Breast epithelium (tissue), 4 donors: ENCODE measurements around the gene GRIP1. TPM values are rescaled to one million over a fixed set of nuclear protein-coding genes. Genes with fewer than 3 reads are reported as not detected.

Experiments
- DNase-seq, 2 donors: peaks; one replicate each; pipeline ENCODE4 v3.0.0-alpha.2; 2019; ENCODE audit warnings: low spot score in 2 of 2
- H3K27ac ChIP-seq, 2 donors: fragments of 200-600 bp; sonication (generic) in 1 of 2; one replicate each; pipeline ENCODE4 v1.5.1; 2016 to 2019; ENCODE audit warnings: mild to moderate bottlenecking in 1 of 2
- H3K27me3 ChIP-seq, 2 donors: fragments of 200-600 bp; sonication (generic) in 1 of 2; one replicate each; pipeline versions ENCODE4 v1.5.1 to v1.6.0; 2017 to 2019; ENCODE audit warnings: control low read depth in 1 of 2, mild to moderate bottlenecking in 1 of 2
- H3K36me3 ChIP-seq: fragments of 200-600 bp; one replicate; pipeline ENCODE4 v1.5.1; 2019
- H3K4me1 ChIP-seq, 2 donors: fragments of 200-600 bp; sonication (generic); one replicate each; pipeline ENCODE4 v1.5.1; 2016 to 2019; ENCODE audit warnings: control low read depth in 1 of 2
- H3K4me3 ChIP-seq, 3 donors: fragments of 200-600 bp; sonication (generic); 1 replicate in 2 of 3; 2 replicates in 1 of 3; pipeline ENCODE4 v1.5.1; 2016 to 2019; ENCODE audit warnings: mild to moderate bottlenecking in 3 of 3, moderate library complexity in 2 of 3
- H3K9me3 ChIP-seq, 2 donors: fragments of 200-600 bp; sonication (generic) in 1 of 2; one replicate each; pipeline ENCODE4 v1.5.1; 2016 to 2019; ENCODE audit warnings: control low read depth in 1 of 2
- POLR2A ChIP-seq: fragments of 450-650 bp; IDR thresholded peaks from one replicate; pipeline ENCODE4 v1.6.1; 2016; ENCODE audit warnings: antibody characterized with exemption, mild to moderate bottlenecking, moderate library complexity
- POLR2AphosphoS5 ChIP-seq, 3 donors: sonication (generic); formaldehyde crosslinking; IDR thresholded peaks; one replicate each; pipeline ENCODE4 v1.6.1; 2017; ENCODE audit warnings: antibody characterized with exemption in 3 of 3
- intact Hi-C: fragments of 100-400 bp; cut with DNase I; formaldehyde crosslinking; loops from one replicate; pipeline ENCODE4 v1.15.1; 2023; ENCODE audit warnings: low total_unique reads
- total RNA-seq, 3 donors: library from RNA; depleted of rRNA; stranded (reverse); fragments of >200 nt; gene quantifications; one replicate each; pipeline ENCODE4 v1.1.0, GENCODE V29; 2016
- TF ChIP-seq, protein P1 (sequence below), 3 donors: fragments of 450-650 bp; IDR thresholded peaks; one replicate each; pipeline ENCODE4 v1.5.1; 2016 to 2017; ENCODE audit warnings: antibody characterized with exemption in 3 of 3, mild to moderate bottlenecking in 3 of 3, moderate library complexity in 3 of 3

GRIP1 gene
- total RNA-seq, 3 donors from 2014 or later: 0.48 to 6.3 (median 2.9) TPM

- H3K9me3 ChIP-seq: no peaks in the 10 kb centered on the region
- intact Hi-C loops: no loop called here
- H3K27ac ChIP-seq: no peak overlapping the region
- DNase-seq: no peak
- H3K4me3 ChIP-seq: no peak overlapping the region
- H3K4me1 ChIP-seq: no peaks in the 10 kb centered on the region
- no peaks in the 10 kb centered on the region for H3K27me3 ChIP-seq
- TF ChIP-seq, protein P1, sequence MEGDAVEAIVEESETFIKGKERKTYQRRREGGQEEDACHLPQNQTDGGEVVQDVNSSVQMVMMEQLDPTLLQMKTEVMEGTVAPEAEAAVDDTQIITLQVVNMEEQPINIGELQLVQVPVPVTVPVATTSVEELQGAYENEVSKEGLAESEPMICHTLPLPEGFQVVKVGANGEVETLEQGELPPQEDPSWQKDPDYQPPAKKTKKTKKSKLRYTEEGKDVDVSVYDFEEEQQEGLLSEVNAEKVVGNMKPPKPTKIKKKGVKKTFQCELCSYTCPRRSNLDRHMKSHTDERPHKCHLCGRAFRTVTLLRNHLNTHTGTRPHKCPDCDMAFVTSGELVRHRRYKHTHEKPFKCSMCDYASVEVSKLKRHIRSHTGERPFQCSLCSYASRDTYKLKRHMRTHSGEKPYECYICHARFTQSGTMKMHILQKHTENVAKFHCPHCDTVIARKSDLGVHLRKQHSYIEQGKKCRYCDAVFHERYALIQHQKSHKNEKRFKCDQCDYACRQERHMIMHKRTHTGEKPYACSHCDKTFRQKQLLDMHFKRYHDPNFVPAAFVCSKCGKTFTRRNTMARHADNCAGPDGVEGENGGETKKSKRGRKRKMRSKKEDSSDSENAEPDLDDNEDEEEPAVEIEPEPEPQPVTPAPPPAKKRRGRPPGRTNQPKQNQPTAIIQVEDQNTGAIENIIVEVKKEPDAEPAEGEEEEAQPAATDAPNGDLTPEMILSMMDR (IDR thresholded peaks at IDR 0.05): no peak
- TF ChIP-seq POLR2A: no peak
- TF ChIP-seq POLR2AphosphoS5 (IDR thresholded peaks at IDR 0.05): no peak
- H3K36me3 ChIP-seq: no peaks in the 10 kb centered on the region
Measured at GRCh38 chr12:66598079-66598478, 80.8 kb downstream of the GRIP1 start.

- TF ChIP-seq POLR2AphosphoS5 (IDR thresholded peaks at IDR 0.05): no peak
- TF ChIP-seq POLR2A: no peak
- TF ChIP-seq, protein P1 (IDR thresholded peaks at IDR 0.05): no peak
- H3K4me3 ChIP-seq: no peak overlapping the region
- DNase-seq: no peak
- H3K36me3 ChIP-seq: no peaks in the 10 kb centered on the region
- intact Hi-C loops: no loop called here
- H3K27ac ChIP-seq: no peak overlapping the region
- no peaks in the 10 kb centered on the region for H3K4me1 ChIP-seq
- no peaks in the 10 kb centered on the region for H3K27me3 ChIP-seq
- H3K9me3 ChIP-seq: no peaks in the 10 kb centered on the region
Measured at GRCh38 chr12:66596199-66596598, 82.7 kb downstream of the GRIP1 start.

DNA sequence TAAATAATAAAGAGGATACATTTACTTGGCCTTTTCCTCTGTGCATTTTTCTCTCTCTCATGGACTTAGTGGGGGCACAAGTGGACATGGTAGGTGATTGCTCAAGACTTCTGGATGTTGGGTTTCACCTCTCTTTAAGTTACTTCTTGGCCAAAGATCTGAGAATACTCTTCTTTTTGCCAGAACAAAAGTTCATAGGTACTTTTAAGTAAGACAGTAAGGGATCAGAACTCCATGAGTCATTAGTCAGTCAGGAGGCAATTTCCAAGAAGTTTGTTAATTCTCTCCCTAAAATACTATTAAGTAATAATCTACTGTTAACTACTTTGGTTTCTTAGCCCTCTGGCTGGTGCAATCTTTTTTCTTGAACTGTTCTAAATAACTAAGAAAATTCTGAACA is 84.2 kb downstream of the GRIP1 start:
- H3K9me3 ChIP-seq: no peaks in the 10 kb centered on the region
- no peaks in the 10 kb centered on the region for H3K36me3 ChIP-seq
- intact Hi-C loops: no loop called here
- H3K27ac ChIP-seq: no peak overlapping the region
- H3K4me1 ChIP-seq: no peaks in the 10 kb centered on the region
- no peaks in the 10 kb centered on the region for H3K27me3 ChIP-seq
- DNase-seq: no peak
- no peak overlapping the region for H3K4me3 ChIP-seq
- TF ChIP-seq, protein P1 (IDR thresholded peaks at IDR 0.05): no peak

DNA sequence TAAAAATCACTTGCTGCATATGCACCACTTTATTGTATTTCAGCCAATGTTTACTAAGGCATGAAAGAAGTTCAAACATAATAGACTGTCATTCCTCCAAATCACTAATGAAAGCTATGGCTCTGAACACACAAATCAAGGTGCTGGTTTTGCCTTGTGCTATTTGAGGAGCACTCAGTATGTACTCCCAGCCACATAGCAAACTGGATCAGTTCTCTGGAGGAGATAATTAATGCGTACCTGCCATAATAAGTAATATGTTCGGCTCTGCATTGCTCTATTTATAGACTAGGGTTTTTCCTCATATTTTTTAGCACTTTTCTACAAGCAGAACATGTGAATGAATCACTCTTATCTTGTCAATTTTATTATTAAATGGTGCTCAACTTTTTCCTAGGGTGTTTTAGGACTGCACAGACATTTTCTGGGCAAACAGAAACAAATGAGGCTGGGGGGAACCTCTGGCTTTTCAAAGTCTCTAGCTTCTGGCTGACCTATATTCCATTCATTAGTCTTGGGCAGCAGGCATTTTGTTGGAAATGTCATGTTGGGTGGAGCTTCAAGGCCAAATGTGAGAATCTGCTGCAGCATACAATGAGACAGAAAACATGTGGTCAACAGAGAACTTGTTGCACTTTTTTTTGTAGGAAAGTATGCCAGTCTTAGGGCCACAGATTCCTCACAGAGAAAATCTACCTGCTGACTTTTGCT is 88.4 kb downstream of the GRIP1 start:
- Histone ChIP-seq H3K36me3 (no peaks in the 10 kb centered on the region), H3K27me3 (no peaks in the 10 kb centered on the region), H3K4me3 (no peak overlapping the region), H3K4me1 (no peaks in the 10 kb centered on the region), H3K9me3 (no peaks in the 10 kb centered on the region), H3K27ac (no peak overlapping the region)
- TF ChIP-seq POLR2AphosphoS5 (IDR thresholded peaks at IDR 0.05): no peak
- no peak for TF ChIP-seq POLR2A
- intact Hi-C loops: no loop called here
- DNase-seq: no peak

GRCh38 chr12:66589095-66589494 is 89.8 kb downstream of the GRIP1 start:
- intact Hi-C loops: no loop called here
- H3K27ac ChIP-seq: no peak overlapping the region
- no peak for TF ChIP-seq POLR2A
- TF ChIP-seq, protein P1 (IDR thresholded peaks at IDR 0.05): no peak
- TF ChIP-seq POLR2AphosphoS5 (IDR thresholded peaks at IDR 0.05): no peak
- no peaks in the 10 kb centered on the region for H3K4me1 ChIP-seq
- no peak overlapping the region for H3K4me3 ChIP-seq
- no peaks in the 10 kb centered on the region for H3K27me3 ChIP-seq
- H3K36me3 ChIP-seq: no peaks in the 10 kb centered on the region
- DNase-seq: no peak
- no peaks in the 10 kb centered on the region for H3K9me3 ChIP-seq
